Peyer's patch (tissue), 4 donors: ENCODE measurements around the gene UBXN7. TPM values are rescaled to one million over a fixed set of nuclear protein-coding genes. Genes with fewer than 3 reads are reported as not detected.

Experiments
- DNase-seq, 3 donors: peaks; one replicate each; pipeline ENCODE4 v3.0.0-alpha.2; 2017 to 2019
- H3K27ac ChIP-seq, 4 donors: fragments of 200-600 bp; sonication (generic); one replicate each; pipeline ENCODE4 v1.5.1; 2016 to 2019
- H3K27me3 ChIP-seq, 2 donors: fragments of 200-600 bp; sonication (generic); one replicate each; pipeline ENCODE4 v1.5.1; 2019
- H3K36me3 ChIP-seq, 3 donors: fragments of 200-600 bp; sonication (generic); one replicate each; pipeline ENCODE4 v1.5.1; 2016 to 2019
- H3K4me1 ChIP-seq, 4 donors: fragments of 200-600 bp; sonication (generic); one replicate each; pipeline ENCODE4 v1.5.1; 2016 to 2019
- H3K4me3 ChIP-seq, 4 donors: fragments of 200-600 bp; sonication (generic); 1 replicate in 3 of 4; 2 replicates in 1 of 4; pipeline ENCODE4 v1.5.1; 2016 to 2019; ENCODE audit warnings: mild to moderate bottlenecking in 1 of 4
- H3K9me3 ChIP-seq, 4 donors: fragments of 200-600 bp; sonication (generic); one replicate each; pipeline ENCODE4 v1.5.1; 2016 to 2019; ENCODE audit warnings: mild to moderate bottlenecking in 1 of 4
- CTCF ChIP-seq, 6 experiments: fragments of 450-650 bp in 4 of 6; fragments of 200-600 bp in 2 of 6; sonication (generic) in 1 of 6; IDR thresholded peaks; one replicate each; pipeline ENCODE4 v1.5.1; 2017 to 2019; ENCODE audit warnings: antibody characterized with exemption in 6 of 6, mild to moderate bottlenecking in 3 of 6, moderate library complexity in 1 of 6
- POLR2A ChIP-seq, 2 donors: fragments of 450-650 bp; IDR thresholded peaks; one replicate each; pipeline ENCODE4 v1.5.1; 2017; ENCODE audit warnings: antibody characterized with exemption in 2 of 2, mild to moderate bottlenecking in 2 of 2, moderate library complexity in 2 of 2
- total RNA-seq, 4 donors: library from RNA; depleted of rRNA; stranded (reverse); fragments of >200 nt; gene quantifications; one replicate each; pipeline ENCODE4 v1.1.0, GENCODE V29; 2016

The UBXN7 gene
- total RNA-seq, 4 donors from 2014 or later = 12.3 to 64.4 (median 22.7) TPM

GRCh38 chr3:196326936-196327335 is 105.3 kb downstream of the UBXN7 start:
- H3K9me3 ChIP-seq = no peaks in the 10 kb centered on the region
- TF ChIP-seq CTCF (IDR thresholded peaks at IDR 0.05) (no peak), POLR2A (IDR thresholded peaks at IDR 0.05) (no peak)
- no peaks in the 10 kb centered on the region for H3K27me3 ChIP-seq
- H3K27ac ChIP-seq = no peak overlapping the region
- H3K4me3 ChIP-seq = no peak overlapping the region
- H3K4me1 ChIP-seq = no peaks in the 10 kb centered on the region
- H3K36me3 ChIP-seq = no peaks in the 10 kb centered on the region
- no peak for DNase-seq

GRCh38 chr3:196323691-196324090 is 108.5 kb downstream of the UBXN7 start:
- Histone ChIP-seq H3K4me1 (peaks cover 0 to 2% (median 0%) of the 10 kb centered on the region in 4 donors), H3K4me3 (no peak overlapping the region), H3K36me3 (no peaks in the 10 kb centered on the region), H3K9me3 (no peaks in the 10 kb centered on the region), H3K27ac (no peak overlapping the region), H3K27me3 (no peaks in the 10 kb centered on the region)
- no peak for DNase-seq
- TF ChIP-seq POLR2A (IDR thresholded peaks at IDR 0.05) (no peak), CTCF (IDR thresholded peaks at IDR 0.05) (no peak)

- H3K4me3 ChIP-seq = no peak overlapping the region
- H3K9me3 ChIP-seq = no peaks in the 10 kb centered on the region
- H3K27ac ChIP-seq = no peak overlapping the region
- peaks cover 0 to 2% (median 0%) of the 10 kb centered on the region in 4 donors for H3K4me1 ChIP-seq
- no peak for DNase-seq
- TF ChIP-seq POLR2A (IDR thresholded peaks at IDR 0.05) = no peak
- no peak for TF ChIP-seq CTCF (IDR thresholded peaks at IDR 0.05)
- H3K27me3 ChIP-seq = no peaks in the 10 kb centered on the region
- H3K36me3 ChIP-seq = no peaks in the 10 kb centered on the region
Measured at GRCh38 chr3:196323016-196323415, 109.2 kb downstream of the UBXN7 start.

GRCh38 chr3:196321162-196321561 is 111.1 kb downstream of the UBXN7 start:
- Histone ChIP-seq H3K4me1 (peaks cover 0 to 2% (median 0%) of the 10 kb centered on the region in 4 donors), H3K27me3 (no peaks in the 10 kb centered on the region), H3K36me3 (no peaks in the 10 kb centered on the region), H3K4me3 (no peak overlapping the region), H3K9me3 (no peaks in the 10 kb centered on the region), H3K27ac (no peak overlapping the region)
- no peak for TF ChIP-seq CTCF (IDR thresholded peaks at IDR 0.05)
- TF ChIP-seq POLR2A (IDR thresholded peaks at IDR 0.05) = no peak
- DNase-seq = no peak

- no peaks in the 10 kb centered on the region for H3K36me3 ChIP-seq
- DNase-seq = no peak
- H3K4me3 ChIP-seq = no peak overlapping the region
- no peak overlapping the region for H3K27ac ChIP-seq
- no peaks in the 10 kb centered on the region for H3K27me3 ChIP-seq
- H3K9me3 ChIP-seq = no peaks in the 10 kb centered on the region
- peaks cover 0 to 2% (median 0%) of the 10 kb centered on the region in 4 donors for H3K4me1 ChIP-seq
- TF ChIP-seq POLR2A (IDR thresholded peaks at IDR 0.05) (no peak), CTCF (IDR thresholded peaks at IDR 0.05) (no peak)
Measured at GRCh38 chr3:196320137-196320536, 112.1 kb downstream of the UBXN7 start.
